ENCODE data around the gene SLC15A3.

Gene SLC15A3

DNA sequence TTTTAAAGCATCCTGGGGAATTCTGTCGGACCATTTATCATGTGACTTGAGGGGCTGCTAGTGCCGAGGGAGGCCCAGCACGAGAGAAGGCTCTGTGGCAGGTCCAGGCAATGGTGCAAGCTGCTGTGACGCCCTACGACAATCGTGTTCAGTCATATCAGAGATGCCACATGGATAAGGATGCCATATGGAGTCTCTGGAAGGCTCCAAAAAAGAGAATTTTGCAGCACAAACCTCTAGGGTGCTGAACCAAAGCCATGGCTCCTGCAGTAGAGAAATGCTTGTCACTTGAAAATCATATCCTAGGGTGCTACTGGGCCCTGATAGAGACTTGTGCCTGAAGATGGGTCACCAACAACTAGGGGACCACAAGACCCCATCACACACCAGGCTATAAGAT is 12.8 kb upstream of the SLC15A3 start:
- ChIA-PET POLR2A (no interaction called here), CTCF (interaction anchor here (1.0 to 2.0 kb wide), 4 partner anchors 13 to 164 kb away, joined by 3 to 5 read pairs (median 4); partner anchors contain the start of gene SLC15A3)
- TF ChIP-seq, protein P1, sequence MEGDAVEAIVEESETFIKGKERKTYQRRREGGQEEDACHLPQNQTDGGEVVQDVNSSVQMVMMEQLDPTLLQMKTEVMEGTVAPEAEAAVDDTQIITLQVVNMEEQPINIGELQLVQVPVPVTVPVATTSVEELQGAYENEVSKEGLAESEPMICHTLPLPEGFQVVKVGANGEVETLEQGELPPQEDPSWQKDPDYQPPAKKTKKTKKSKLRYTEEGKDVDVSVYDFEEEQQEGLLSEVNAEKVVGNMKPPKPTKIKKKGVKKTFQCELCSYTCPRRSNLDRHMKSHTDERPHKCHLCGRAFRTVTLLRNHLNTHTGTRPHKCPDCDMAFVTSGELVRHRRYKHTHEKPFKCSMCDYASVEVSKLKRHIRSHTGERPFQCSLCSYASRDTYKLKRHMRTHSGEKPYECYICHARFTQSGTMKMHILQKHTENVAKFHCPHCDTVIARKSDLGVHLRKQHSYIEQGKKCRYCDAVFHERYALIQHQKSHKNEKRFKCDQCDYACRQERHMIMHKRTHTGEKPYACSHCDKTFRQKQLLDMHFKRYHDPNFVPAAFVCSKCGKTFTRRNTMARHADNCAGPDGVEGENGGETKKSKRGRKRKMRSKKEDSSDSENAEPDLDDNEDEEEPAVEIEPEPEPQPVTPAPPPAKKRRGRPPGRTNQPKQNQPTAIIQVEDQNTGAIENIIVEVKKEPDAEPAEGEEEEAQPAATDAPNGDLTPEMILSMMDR (IDR thresholded peaks at IDR 0.05; ENCODE audit: control extremely low read depth, extremely low read depth, low read depth, missing control alignments): no peak
- DNase-seq (ENCODE audit: extremely low spot score): no peak

DNA sequence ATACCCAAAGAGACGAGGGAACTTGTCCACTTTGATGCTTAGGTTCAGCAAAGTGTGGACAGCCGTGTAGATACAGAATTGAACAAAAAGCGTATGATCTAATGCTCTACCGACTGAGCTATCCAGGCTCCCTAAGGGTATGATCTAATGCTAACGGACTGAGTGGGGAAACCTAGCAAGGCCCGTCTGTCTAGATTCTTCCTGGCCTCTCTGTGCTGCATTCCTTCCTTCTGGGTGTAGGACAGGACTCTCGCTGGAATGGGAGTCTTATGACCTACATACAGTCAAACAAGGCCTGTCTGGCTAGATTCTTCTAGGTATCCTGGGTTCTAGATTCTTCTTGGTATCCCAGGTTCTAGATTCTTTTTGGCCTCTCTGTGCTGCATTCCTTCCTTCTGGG is 8.4 kb upstream of the SLC15A3 start:
- DNase-seq (ENCODE audit: extremely low spot score): no peak
- ChIA-PET CTCF (interaction anchor here (1.3 to 2.6 kb wide), 4 partner anchors 9 to 226 kb away, joined by 3 to 10 read pairs (median 4); no protein-coding TSS in a partner anchor), POLR2A (no interaction called here)
- TF ChIP-seq, protein P1 (IDR thresholded peaks at IDR 0.05; ENCODE audit: control extremely low read depth, extremely low read depth, low read depth, missing control alignments): no peak

GRCh38 chr11:60959431-60959830 is 7.5 kb upstream of the SLC15A3 start:
- ChIA-PET CTCF (interaction anchor here (1.0 to 1.7 kb wide), 4 partner anchors 10 to 227 kb away, joined by 3 to 5 read pairs (median 4); no protein-coding TSS in a partner anchor), POLR2A (no interaction called here)
- TF ChIP-seq, protein P1 (IDR thresholded peaks at IDR 0.05; ENCODE audit: control extremely low read depth, extremely low read depth, low read depth, missing control alignments): no peak
- no peak for DNase-seq (ENCODE audit: extremely low spot score)

- POLR2A ChIA-PET: no interaction called here
- CTCF ChIA-PET: no interaction called here
- TF ChIP-seq, protein P1 (IDR thresholded peaks at IDR 0.05; ENCODE audit: control extremely low read depth, extremely low read depth, low read depth, missing control alignments): no peak
- DNase-seq (ENCODE audit: extremely low spot score): no peak
These were observed 5.2 kb upstream of the SLC15A3 start for GRCh38 chr11:60957188-60957587.

DNA sequence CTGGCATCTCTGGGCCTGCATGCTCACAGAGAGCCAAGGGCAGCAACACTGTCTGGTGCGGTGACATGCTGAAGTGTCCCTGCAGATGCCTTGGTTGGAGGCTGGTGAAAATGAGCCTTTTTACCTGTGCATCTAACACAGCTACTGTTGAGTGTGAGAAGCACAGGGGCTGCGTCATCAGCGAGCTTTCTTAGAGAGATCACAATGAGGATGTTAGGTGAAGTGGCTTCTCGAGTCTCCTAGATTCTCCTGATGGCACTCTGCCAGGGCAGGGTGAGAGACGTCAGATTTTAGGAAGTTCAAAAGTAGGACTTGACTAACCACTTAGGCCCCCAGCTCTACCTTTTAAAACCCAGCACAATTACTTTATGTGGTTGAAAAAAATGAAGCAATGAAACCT is 3.6 kb upstream of the SLC15A3 start:
- ChIA-PET POLR2A (no interaction called here), CTCF (interaction anchor here (1.1 to 1.6 kb wide), 5 partner anchors 10 to 174 kb away, joined by 3 to 5 read pairs (median 3); partner anchors contain the start of gene TMEM109)
- no peak for DNase-seq (ENCODE audit: extremely low spot score)
- TF ChIP-seq, protein P1 (IDR thresholded peaks at IDR 0.05; ENCODE audit: control extremely low read depth, extremely low read depth, low read depth, missing control alignments): no peak

DNA sequence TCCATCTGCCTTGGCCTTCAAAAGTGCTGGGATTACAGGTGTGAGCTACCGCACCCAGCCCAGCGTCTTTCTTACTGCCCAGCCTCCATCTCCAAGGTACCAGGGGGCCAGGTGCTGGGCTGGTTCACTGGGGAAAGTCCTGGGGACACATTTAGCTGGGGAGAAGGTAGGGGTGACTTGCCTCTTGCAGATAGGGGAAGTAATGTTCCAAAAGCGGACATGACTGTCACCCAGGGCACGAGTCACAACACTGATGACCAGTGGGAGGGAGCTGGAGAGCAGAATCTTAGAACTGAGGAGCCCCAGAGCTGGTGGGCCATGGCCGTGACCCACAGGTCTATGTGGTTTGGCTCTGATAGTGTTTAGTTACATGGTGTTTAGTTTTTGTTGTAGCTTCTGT is 2.4 kb upstream of the SLC15A3 start:
- TF ChIP-seq, protein P1 (IDR thresholded peaks at IDR 0.05; ENCODE audit: control extremely low read depth, extremely low read depth, low read depth, missing control alignments): peak; percentile 5
- no peak for DNase-seq (ENCODE audit: extremely low spot score)
- POLR2A ChIA-PET: interaction anchor here (0.6 to 1.1 kb wide), 4 partner anchors 12 to 299 kb away, joined by 3 to 5 read pairs (median 3); no protein-coding TSS in a partner anchor
- CTCF ChIA-PET: interaction anchor here (0.8 to 2.4 kb wide), 13 partner anchors 9 to 233 kb away, joined by 3 to 24 read pairs (median 4); partner anchors contain the start of gene TMEM109

All from GM10248 (cell line).